ENCODE data around the gene MYLK4.

Gene MYLK4

DNA sequence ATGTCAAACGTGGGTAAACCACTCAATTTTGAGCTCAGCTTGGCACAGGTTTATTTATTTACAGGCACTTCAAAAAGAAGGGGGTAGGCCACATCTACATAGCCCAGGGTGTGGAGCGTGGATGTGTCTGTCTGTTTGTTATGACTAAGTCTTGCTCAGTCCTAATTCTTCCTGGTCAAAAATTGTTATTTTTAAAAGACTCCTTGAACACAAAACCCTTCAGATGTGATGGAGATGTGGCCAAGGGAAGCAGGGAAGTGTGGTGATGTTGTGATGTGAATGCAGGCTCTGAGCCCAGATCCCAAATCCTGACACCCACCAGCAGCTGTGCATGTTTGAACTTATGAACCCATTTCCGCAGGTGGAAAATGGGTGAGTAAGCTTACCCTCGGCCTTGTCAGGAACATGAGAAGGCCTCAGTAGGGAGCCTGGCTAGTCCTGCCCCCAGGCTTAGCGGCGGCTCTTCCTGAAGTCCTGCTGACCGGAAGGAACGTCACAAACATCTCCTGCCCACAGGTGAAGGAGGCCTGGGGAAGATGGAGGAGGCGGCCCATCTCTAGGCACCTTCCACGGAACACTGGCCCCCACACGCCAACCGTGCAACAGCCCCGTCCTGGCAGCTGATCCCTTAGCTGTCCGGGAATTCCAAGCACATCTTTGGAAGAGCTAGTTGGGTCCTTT is 119.7 kb downstream of the MYLK4 start:
- no peak overlapping the region for H3K4me3 ChIP-seq (ENCODE audit: low read length)
- H3K4me1 ChIP-seq (ENCODE audit: control insufficient read depth, insufficient read depth, low read length): peaks cover 4% of the 10 kb centered on the region
- no peak overlapping the region for H3K27ac ChIP-seq (ENCODE audit: low read length)
- H3K27me3 ChIP-seq (ENCODE audit: control insufficient read depth, insufficient read depth, low read length): no peaks in the 10 kb centered on the region
- DNase-seq (ENCODE audit: low read depth, low spot score): no peak
- no CpG with 5 or more reads among the region's 14 CpGs for WGBS (ENCODE audit: insufficient coverage, insufficient read length)
- no peaks in the 10 kb centered on the region for H3K36me3 ChIP-seq (ENCODE audit: control insufficient read depth, insufficient read depth, low read length)
- H3K9me3 ChIP-seq (ENCODE audit: control insufficient read depth, insufficient read depth, low read length): no peaks in the 10 kb centered on the region

DNA sequence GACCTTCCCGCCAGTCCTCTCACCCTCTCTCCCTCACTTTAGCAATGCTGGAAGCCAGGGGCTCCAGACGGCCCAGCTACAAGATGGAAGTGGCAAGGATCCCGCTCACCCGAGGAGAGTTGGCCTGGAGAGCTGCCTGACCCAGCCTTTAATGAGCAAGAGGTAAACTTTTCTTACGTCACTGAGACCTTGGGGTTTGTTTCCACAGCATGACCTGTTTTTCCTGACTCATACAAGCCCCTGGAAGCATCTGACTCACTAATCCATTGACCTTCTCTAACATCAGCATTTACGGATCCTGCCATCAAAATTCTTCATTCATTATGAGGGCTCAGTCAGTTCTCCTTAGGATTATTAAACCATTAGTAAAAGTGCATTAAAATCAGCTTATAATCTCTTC is 120.4 kb downstream of the MYLK4 start:
- no CpG with 5 or more reads among the region's 6 CpGs for WGBS (ENCODE audit: insufficient coverage, insufficient read length)
- H3K27me3 ChIP-seq (ENCODE audit: control insufficient read depth, insufficient read depth, low read length): no peaks in the 10 kb centered on the region
- no peaks in the 10 kb centered on the region for H3K9me3 ChIP-seq (ENCODE audit: control insufficient read depth, insufficient read depth, low read length)
- H3K36me3 ChIP-seq (ENCODE audit: control insufficient read depth, insufficient read depth, low read length): no peaks in the 10 kb centered on the region
- no peak for DNase-seq (ENCODE audit: low read depth, low spot score)
- no peak overlapping the region for H3K4me3 ChIP-seq (ENCODE audit: low read length)
- no peak overlapping the region for H3K27ac ChIP-seq (ENCODE audit: low read length)
- peaks cover 4% of the 10 kb centered on the region for H3K4me1 ChIP-seq (ENCODE audit: control insufficient read depth, insufficient read depth, low read length)

DNA sequence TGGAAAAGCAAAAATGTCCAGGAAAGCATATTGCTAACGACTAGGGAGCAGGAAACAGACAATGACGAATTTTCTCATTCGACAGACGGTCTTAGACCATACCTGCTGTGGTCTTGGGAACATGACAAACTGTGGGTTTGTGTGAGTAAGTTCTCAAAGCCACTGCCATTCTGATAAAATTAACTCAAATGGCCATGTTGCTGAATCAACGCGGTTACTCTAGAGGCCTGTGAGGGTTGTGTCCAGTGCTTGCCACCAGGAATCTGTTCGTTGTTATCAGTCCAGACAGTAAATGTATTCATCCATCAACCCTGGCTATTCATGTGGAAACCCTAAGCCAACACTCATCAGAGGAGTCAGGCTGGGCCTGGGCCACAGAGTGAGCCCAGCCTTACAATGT is 124.3 kb downstream of the MYLK4 start:
- WGBS (ENCODE audit: insufficient coverage, insufficient read length): no CpG with 5 or more reads among the region's 7 CpGs
- Histone ChIP-seq H3K4me1 (ENCODE audit: control insufficient read depth, insufficient read depth, low read length) (no peaks in the 10 kb centered on the region; the same call in 1 of the 2 replicates), H3K9me3 (ENCODE audit: control insufficient read depth, insufficient read depth, low read length) (no peaks in the 10 kb centered on the region), H3K4me3 (ENCODE audit: low read length) (no peak overlapping the region), H3K27ac (ENCODE audit: low read length) (no peak overlapping the region), H3K36me3 (ENCODE audit: control insufficient read depth, insufficient read depth, low read length) (no peaks in the 10 kb centered on the region), H3K27me3 (ENCODE audit: control insufficient read depth, insufficient read depth, low read length) (no peaks in the 10 kb centered on the region)
- DNase-seq (ENCODE audit: low read depth, low spot score): no peak

DNA sequence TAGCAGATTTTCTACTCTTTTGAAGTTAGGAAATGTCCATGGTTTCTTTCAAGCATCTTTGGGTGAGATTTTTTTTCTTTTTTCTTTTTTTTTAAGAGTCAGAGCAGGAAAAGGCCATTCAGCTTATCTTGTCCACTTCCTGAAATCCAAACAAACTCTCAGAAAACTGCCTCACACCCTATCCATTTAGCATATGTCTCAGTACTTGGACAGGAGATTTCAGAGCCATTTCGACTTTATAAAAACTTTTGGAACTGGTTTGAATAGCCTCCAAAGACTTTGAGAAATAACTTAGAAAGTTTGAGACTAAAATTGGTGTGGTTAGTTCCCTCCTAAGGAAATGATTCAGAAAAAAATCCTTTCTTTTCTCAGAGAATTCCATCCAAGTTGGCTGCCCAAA is 125.1 kb downstream of the MYLK4 start:
- H3K27ac ChIP-seq (ENCODE audit: low read length): no peak overlapping the region
- WGBS (ENCODE audit: insufficient coverage, insufficient read length): no CpG with 5 or more reads among the region's 1 CpG
- DNase-seq (ENCODE audit: low read depth, low spot score): no peak
- no peaks in the 10 kb centered on the region for H3K9me3 ChIP-seq (ENCODE audit: control insufficient read depth, insufficient read depth, low read length)
- H3K4me3 ChIP-seq (ENCODE audit: low read length): no peak overlapping the region
- no peaks in the 10 kb centered on the region for H3K4me1 ChIP-seq (ENCODE audit: control insufficient read depth, insufficient read depth, low read length)
- H3K27me3 ChIP-seq (ENCODE audit: control insufficient read depth, insufficient read depth, low read length): no peaks in the 10 kb centered on the region
- H3K36me3 ChIP-seq (ENCODE audit: control insufficient read depth, insufficient read depth, low read length): no peaks in the 10 kb centered on the region

DNA sequence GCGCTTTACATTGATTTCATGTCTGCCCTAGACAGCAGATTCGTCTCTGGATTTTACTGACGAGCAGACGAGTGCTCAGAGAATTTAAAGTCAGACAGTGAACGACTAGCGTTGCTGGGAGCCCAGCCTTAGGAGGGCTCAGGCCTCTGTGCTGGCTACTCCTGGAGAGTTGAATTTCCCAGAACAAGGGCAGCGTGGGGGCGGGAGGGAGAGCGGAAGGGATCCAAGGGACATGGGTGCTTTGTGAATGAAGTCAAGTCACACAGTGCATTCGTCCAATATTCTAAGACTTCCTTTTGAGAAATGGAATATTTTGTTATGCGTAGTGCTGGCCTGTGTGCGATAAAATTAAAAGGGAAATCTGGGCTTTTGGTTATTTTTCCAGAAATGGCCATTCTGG is 126.5 kb downstream of the MYLK4 start:
- Histone ChIP-seq H3K4me3 (ENCODE audit: low read length) (no peak overlapping the region), H3K4me1 (ENCODE audit: control insufficient read depth, insufficient read depth, low read length) (no peaks in the 10 kb centered on the region), H3K36me3 (ENCODE audit: control insufficient read depth, insufficient read depth, low read length) (no peaks in the 10 kb centered on the region), H3K27ac (ENCODE audit: low read length) (no peak overlapping the region), H3K27me3 (ENCODE audit: control insufficient read depth, insufficient read depth, low read length) (no peaks in the 10 kb centered on the region), H3K9me3 (ENCODE audit: control insufficient read depth, insufficient read depth, low read length) (no peaks in the 10 kb centered on the region)
- no CpG with 5 or more reads among the region's 12 CpGs for WGBS (ENCODE audit: insufficient coverage, insufficient read length)
- DNase-seq (ENCODE audit: low read depth, low spot score): no peak

DNA sequence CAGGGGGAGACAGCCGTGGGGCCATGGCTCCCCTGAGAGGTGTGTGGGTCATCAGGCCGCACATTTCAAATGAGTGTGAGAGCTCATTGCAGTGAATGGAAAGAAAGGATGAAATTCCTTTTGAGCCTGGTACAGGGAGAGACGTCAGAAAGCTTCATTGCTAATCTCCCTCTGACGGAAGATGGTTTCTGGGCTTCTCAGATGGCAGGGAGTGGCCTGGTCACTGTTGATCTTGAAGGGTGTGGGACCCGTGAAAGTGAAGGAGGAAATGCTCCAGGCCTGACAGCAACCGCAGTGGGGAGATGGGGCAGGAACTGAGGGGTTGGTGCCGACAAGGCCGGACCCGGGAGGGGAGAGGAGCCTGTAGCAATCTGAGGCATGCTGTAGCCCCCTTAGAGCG is 127.4 kb downstream of the MYLK4 start:
- DNase-seq (ENCODE audit: low read depth, low spot score): no peak
- Histone ChIP-seq H3K4me1 (ENCODE audit: control insufficient read depth, insufficient read depth, low read length) (no peaks in the 10 kb centered on the region), H3K36me3 (ENCODE audit: control insufficient read depth, insufficient read depth, low read length) (no peaks in the 10 kb centered on the region), H3K9me3 (ENCODE audit: control insufficient read depth, insufficient read depth, low read length) (no peaks in the 10 kb centered on the region), H3K27me3 (ENCODE audit: control insufficient read depth, insufficient read depth, low read length) (no peaks in the 10 kb centered on the region), H3K27ac (ENCODE audit: low read length) (no peak overlapping the region), H3K4me3 (ENCODE audit: low read length) (no peak overlapping the region)
- no CpG with 5 or more reads among the region's 10 CpGs for WGBS (ENCODE audit: insufficient coverage, insufficient read length)

DNA sequence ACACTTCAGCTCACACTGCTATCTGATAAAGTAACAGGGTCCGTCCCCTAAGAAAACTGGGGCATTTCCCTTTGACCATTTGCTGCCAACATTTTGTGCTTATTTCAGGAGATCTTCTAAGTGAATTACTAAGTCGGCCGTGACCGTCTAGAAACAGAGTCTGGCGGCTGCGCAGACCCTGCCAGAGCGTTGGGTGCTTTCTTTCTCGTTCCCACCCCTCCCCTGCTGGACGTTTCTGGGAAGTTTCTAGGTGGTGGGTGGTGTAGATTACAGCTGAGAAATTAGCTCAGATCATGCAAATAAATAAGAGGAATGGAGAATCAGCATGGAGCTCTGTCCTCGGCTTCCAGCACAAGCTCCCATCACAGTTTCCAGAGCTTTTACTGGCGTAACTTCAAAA is 128.1 kb downstream of the MYLK4 start:
- no peak overlapping the region for H3K4me3 ChIP-seq (ENCODE audit: low read length)
- H3K27ac ChIP-seq (ENCODE audit: low read length): no peak overlapping the region
- no peaks in the 10 kb centered on the region for H3K9me3 ChIP-seq (ENCODE audit: control insufficient read depth, insufficient read depth, low read length)
- H3K27me3 ChIP-seq (ENCODE audit: control insufficient read depth, insufficient read depth, low read length): no peaks in the 10 kb centered on the region
- no CpG with 5 or more reads among the region's 11 CpGs for WGBS (ENCODE audit: insufficient coverage, insufficient read length)
- no peaks in the 10 kb centered on the region for H3K36me3 ChIP-seq (ENCODE audit: control insufficient read depth, insufficient read depth, low read length)
- no peak for DNase-seq (ENCODE audit: low read depth, low spot score)
- no peaks in the 10 kb centered on the region for H3K4me1 ChIP-seq (ENCODE audit: control insufficient read depth, insufficient read depth, low read length)

DNA sequence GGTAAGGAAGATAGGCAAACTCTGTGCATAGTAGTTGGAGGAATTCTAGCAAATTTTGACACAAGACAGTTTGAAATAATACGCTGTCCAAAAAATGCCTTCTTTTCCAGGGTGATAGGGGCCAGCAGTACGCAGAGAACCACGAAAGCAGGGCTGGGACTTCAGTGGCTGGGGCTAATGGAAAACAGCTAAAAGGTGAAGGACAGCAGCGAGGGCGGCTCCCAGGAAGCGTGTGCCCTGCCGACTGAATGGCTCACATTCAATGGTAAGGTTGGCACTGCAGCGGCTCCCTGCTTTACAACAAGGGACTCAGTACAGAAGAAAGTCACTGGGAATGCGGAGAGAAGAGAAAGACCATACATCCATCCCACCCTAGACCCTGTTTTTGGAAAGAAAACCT is 131.1 kb downstream of the MYLK4 start:
- Histone ChIP-seq H3K4me3 (ENCODE audit: low read length) (no peak overlapping the region), H3K9me3 (ENCODE audit: control insufficient read depth, insufficient read depth, low read length) (no peaks in the 10 kb centered on the region), H3K4me1 (ENCODE audit: control insufficient read depth, insufficient read depth, low read length) (no peaks in the 10 kb centered on the region), H3K36me3 (ENCODE audit: control insufficient read depth, insufficient read depth, low read length) (no peaks in the 10 kb centered on the region), H3K27ac (ENCODE audit: low read length) (no peak overlapping the region), H3K27me3 (ENCODE audit: control insufficient read depth, insufficient read depth, low read length) (no peaks in the 10 kb centered on the region)
- no CpG with 5 or more reads among the region's 9 CpGs for WGBS (ENCODE audit: insufficient coverage, insufficient read length)
- no peak for DNase-seq (ENCODE audit: low read depth, low spot score)

DNA sequence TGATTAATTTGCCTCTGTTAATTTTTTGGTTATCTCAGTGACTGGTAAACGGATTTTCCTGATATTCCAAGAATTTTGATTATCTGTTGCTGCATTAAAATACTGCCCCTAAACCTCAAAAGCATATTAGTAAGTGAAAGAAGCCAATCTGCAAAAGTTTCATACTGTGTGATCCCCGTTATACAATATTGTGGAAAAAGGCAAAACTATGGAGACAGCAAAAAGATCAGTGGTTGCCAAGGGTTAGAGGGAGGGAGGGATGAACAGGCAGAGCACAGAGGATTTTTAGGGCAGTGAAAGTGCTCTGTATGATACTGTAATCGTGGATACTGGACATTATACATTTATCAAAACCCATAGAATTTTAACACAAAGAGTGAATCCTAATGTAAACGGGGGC is 133.0 kb downstream of the MYLK4 start:
- no peaks in the 10 kb centered on the region for H3K9me3 ChIP-seq (ENCODE audit: control insufficient read depth, insufficient read depth, low read length)
- H3K4me3 ChIP-seq (ENCODE audit: low read length): no peak overlapping the region
- no peak overlapping the region for H3K27ac ChIP-seq (ENCODE audit: low read length)
- H3K36me3 ChIP-seq (ENCODE audit: control insufficient read depth, insufficient read depth, low read length): no peaks in the 10 kb centered on the region
- no CpG with 5 or more reads among the region's 4 CpGs for WGBS (ENCODE audit: insufficient coverage, insufficient read length)
- no peak for DNase-seq (ENCODE audit: low read depth, low spot score)
- no peaks in the 10 kb centered on the region for H3K4me1 ChIP-seq (ENCODE audit: control insufficient read depth, insufficient read depth, low read length)
- H3K27me3 ChIP-seq (ENCODE audit: control insufficient read depth, insufficient read depth, low read length): no peaks in the 10 kb centered on the region

DNA sequence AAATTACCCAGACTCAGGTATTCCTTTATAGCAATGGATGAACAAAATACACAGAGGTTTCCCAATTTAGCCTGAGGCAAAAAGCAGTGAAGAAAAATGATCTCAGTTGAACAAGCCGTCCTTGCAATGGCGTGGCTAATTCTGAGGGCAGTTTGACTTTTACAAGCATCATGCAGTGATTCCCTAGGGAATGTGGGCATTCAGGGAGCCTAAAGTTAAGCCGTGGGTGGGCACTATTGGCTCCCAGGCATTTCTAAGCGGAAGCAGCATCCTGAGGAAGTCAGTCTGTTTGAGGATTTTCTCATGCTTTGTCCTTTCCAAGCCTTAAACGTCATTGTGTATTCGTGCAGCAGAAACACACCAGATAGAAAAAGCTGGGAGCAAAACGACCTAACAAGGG is 133.9 kb downstream of the MYLK4 start:
- no peak overlapping the region for H3K4me3 ChIP-seq (ENCODE audit: low read length)
- no peak overlapping the region for H3K27ac ChIP-seq (ENCODE audit: low read length)

DNA sequence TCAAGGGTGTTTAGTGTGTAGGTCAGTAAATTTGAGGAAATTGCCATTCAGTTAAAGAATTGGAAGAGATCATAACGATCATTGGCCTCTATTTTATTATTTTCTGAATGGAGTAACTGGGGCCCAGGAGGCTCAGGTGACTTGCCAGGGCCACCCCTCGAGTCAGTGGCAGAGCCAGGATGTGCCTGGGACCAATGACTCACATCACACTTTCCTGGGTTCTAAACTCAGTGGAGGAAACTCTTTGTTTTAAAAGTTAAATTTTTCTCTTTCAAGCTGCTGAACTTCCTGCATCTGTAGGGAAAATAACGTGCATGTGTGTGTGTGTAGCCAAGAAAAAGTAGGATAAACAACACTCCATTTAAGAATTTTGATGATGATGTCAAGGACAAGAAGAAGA is 135.5 kb downstream of the MYLK4 start:
- no peaks in the 10 kb centered on the region for H3K9me3 ChIP-seq (ENCODE audit: control insufficient read depth, insufficient read depth, low read length)
- H3K27me3 ChIP-seq (ENCODE audit: control insufficient read depth, insufficient read depth, low read length): no peaks in the 10 kb centered on the region
- H3K4me1 ChIP-seq (ENCODE audit: control insufficient read depth, insufficient read depth, low read length): no peaks in the 10 kb centered on the region
- DNase-seq (ENCODE audit: low read depth, low spot score): no peak
- no CpG with 5 or more reads among the region's 3 CpGs for WGBS (ENCODE audit: insufficient coverage, insufficient read length)
- no peak overlapping the region for H3K27ac ChIP-seq (ENCODE audit: low read length)
- no peaks in the 10 kb centered on the region for H3K36me3 ChIP-seq (ENCODE audit: control insufficient read depth, insufficient read depth, low read length)
- no peak overlapping the region for H3K4me3 ChIP-seq (ENCODE audit: low read length)

More for the DNA sequence above, 133.9 kb downstream of the MYLK4 start:
- H3K9me3 ChIP-seq (ENCODE audit: control insufficient read depth, insufficient read depth, low read length): no peaks in the 10 kb centered on the region
- no peaks in the 10 kb centered on the region for H3K27me3 ChIP-seq (ENCODE audit: control insufficient read depth, insufficient read depth, low read length)
- WGBS (ENCODE audit: insufficient coverage, insufficient read length): no CpG with 5 or more reads among the region's 7 CpGs
- H3K4me1 ChIP-seq (ENCODE audit: control insufficient read depth, insufficient read depth, low read length): no peaks in the 10 kb centered on the region
- H3K36me3 ChIP-seq (ENCODE audit: control insufficient read depth, insufficient read depth, low read length): no peaks in the 10 kb centered on the region
- no peak for DNase-seq (ENCODE audit: low read depth, low spot score)

Measured in iPS DF 6.9 (cell line).